Heart left ventricle (tissue), 16 donors: Measurements from ENCODE around the gene TEDC1. TPM values are rescaled to one million over a fixed set of nuclear protein-coding genes. Genes with fewer than 3 reads are reported as not detected.
A peak's percentile ranks its signal among the peaks of the same experiment; 100 is the strongest.

Experiments
- ATAC-seq, 4 donors: fragments of 200-7000 bp; cut with Tn5 transposase; one replicate each; pipeline ENCODE4 v1.9.1; 2020 to 2022; ENCODE audit warnings: moderate library complexity in 4 of 4, mild to moderate bottlenecking in 3 of 4, moderate number of reproducible peaks in 1 of 4
- DNase-seq, 5 donors: peaks; one replicate each; pipeline ENCODE4 v3.0.0-alpha.2; 2020
- H3K27ac ChIP-seq, 12 donors: fragments of 200-600 bp; sonication (generic) in 4 of 12; one replicate each; pipeline versions ENCODE4 v1.5.0 to v1.8.0; 2016 to 2022; ENCODE audit warnings: mild to moderate bottlenecking in 2 of 12
- H3K27me3 ChIP-seq, 9 donors: fragments of 200-600 bp; sonication (generic) in 2 of 9; one replicate each; pipeline versions ENCODE4 v1.5.1 to v1.8.0; 2016 to 2022; ENCODE audit warnings: mild to moderate bottlenecking in 3 of 9
- H3K36me3 ChIP-seq, 9 donors: fragments of 200-600 bp; sonication (generic) in 2 of 9; one replicate each; pipeline versions ENCODE4 v1.5.0 to v1.8.0; 2018 to 2022; ENCODE audit warnings: mild to moderate bottlenecking in 2 of 9
- H3K4me1 ChIP-seq, 12 donors: fragments of 200-600 bp; sonication (generic) in 4 of 12; one replicate each; pipeline versions ENCODE4 v1.5.0 to v1.8.0; 2016 to 2022; ENCODE audit warnings: mild to moderate bottlenecking in 3 of 12
- H3K4me3 ChIP-seq, 12 donors: fragments of 200-600 bp; sonication (generic) in 4 of 12; one replicate each; pipeline versions ENCODE4 v1.5.0 to v1.8.0; 2017 to 2022; ENCODE audit warnings: mild to moderate bottlenecking in 9 of 12, moderate library complexity in 4 of 12
- H3K9me3 ChIP-seq, 12 donors: fragments of 200-600 bp; sonication (generic) in 4 of 12; one replicate each; pipeline versions ENCODE4 v1.5.0 to v1.8.0; 2016 to 2022; ENCODE audit warnings: mild to moderate bottlenecking in 1 of 12
- CTCF ChIP-seq, 12 donors: fragments of 200-600 bp; sonication (generic) in 4 of 12; IDR thresholded peaks; one replicate each; pipeline versions ENCODE4 v1.5.0 to v1.8.0; 2018 to 2022; ENCODE audit warnings: antibody characterized with exemption in 12 of 12, mild to moderate bottlenecking in 5 of 12
- POLR2A ChIP-seq, 2 donors: fragments of 450-650 bp; IDR thresholded peaks; one replicate each; pipeline ENCODE4 v1.6.1; 2017; ENCODE audit warnings: antibody characterized with exemption in 2 of 2, mild to moderate bottlenecking in 2 of 2, moderate library complexity in 2 of 2
- WGBS, 4 donors: extraction: QIAGEN DNeasy Blood & Tissue Kit in 2 of 4; methylation state at CpG; one replicate each; pipeline versions ENCODE4 v1.1.5 to v1.1.7; 2013 to 2018; 5-methylcytosine and 5-hydroxymethylcytosine counted together
- intact Hi-C, 10 donors: fragments of 100-400 bp; cut with DNase I; formaldehyde crosslinking; loops; one replicate each; pipeline versions ENCODE4 v1.11.1 to v1.14.2; 2022
- polyA plus RNA-seq, 2 donors: library from polyadenylated mRNA; stranded (reverse); fragments of 200-250 nt; gene quantifications; one replicate each; pipeline ENCODE4 v1.2.3, GENCODE V29; 2013
- total RNA-seq, 9 donors: library from RNA; depleted of rRNA in 2 of 9; stranded (reverse); fragments of >200 nt in 2 of 9; fragmentation: NEBNext Ultra II Directional in 3 of 9; extraction: Animal tissue kit (Norgen Biotek cat#: 25700) in 3 of 9; gene quantifications; one replicate each; pipeline versions ENCODE4 v1.1.0 to v1.2.4, GENCODE V29; 2016 to 2023
- donor health status: ischemic (EF 13 %, LVEDD 7.1; RV severe dilation, severe dysfunction).
- donor health status: healthy with polysubstance abuse.
- donor health status: DM: no; HTN: yes; CAD: no.
- donor health status: DM: no; HTN: no; CAD: no.
- donor health status: ischemic (EF 25% LVEDD 6.9; RV normal size, moderate dysfunction).
- donor health status: ischemic (EF 25% LVEDD 5.7; RV mildly dilated, moderate dysfunction).
- donor health status: healthy.
- donor health status: DM: yes; HTN: yes; CAD: no.
- donor health status: ischemic (EF 35%, LVEDD 5.7; RV mildly dilated, moderate dysfunction).
- donor health status: nonischemic (EF 11% LVEDD 7.7; RV severe dilation, severe dysfunction).
- donor health status: DM: yes; HTN: yes; CAD: no.
- donor health status: PGD.
- donor health status: ischemic (EF 29% LVEDD 5.4; RV normal size, mild dysfunction).
- donor health status: nonischemic (EF 23%, LVEDD 6.1; RV moderate dilation, normal function).

TEDC1 gene
- total and polyA plus RNA-seq, 11 donors, result 0.94 to 12.4 (median 3.7) TPM

- WGBS, 4 donors, result 65 to 77% (median 70%) methylated on average over 10 to 20 of the region's 20 CpGs
- Histone ChIP-seq H3K36me3 (peaks cover 0 to 52% (median 29%) of the 10 kb centered on the region in 9 donors), H3K4me1 (peaks cover 0 to 85% (median 65%) of the 10 kb centered on the region in 12 donors), H3K4me3 (no peak overlapping the region), H3K9me3 (no peaks in the 10 kb centered on the region), H3K27me3 (no peaks in the 10 kb centered on the region), H3K27ac (peak overlapping the region; percentile 60 to 100 (median 96))
- intact Hi-C loops, result no loop called here
- TF ChIP-seq POLR2A (IDR thresholded peaks at IDR 0.05) (no peak), CTCF (IDR thresholded peaks at IDR 0.05) (no peak)
- ATAC-seq (no peak), DNase-seq (peak in 1 of 5 donors; percentile 37)
Measured at GRCh38 chr14:105467249-105467941, 23.7 kb upstream of the TEDC1 start.

DNA sequence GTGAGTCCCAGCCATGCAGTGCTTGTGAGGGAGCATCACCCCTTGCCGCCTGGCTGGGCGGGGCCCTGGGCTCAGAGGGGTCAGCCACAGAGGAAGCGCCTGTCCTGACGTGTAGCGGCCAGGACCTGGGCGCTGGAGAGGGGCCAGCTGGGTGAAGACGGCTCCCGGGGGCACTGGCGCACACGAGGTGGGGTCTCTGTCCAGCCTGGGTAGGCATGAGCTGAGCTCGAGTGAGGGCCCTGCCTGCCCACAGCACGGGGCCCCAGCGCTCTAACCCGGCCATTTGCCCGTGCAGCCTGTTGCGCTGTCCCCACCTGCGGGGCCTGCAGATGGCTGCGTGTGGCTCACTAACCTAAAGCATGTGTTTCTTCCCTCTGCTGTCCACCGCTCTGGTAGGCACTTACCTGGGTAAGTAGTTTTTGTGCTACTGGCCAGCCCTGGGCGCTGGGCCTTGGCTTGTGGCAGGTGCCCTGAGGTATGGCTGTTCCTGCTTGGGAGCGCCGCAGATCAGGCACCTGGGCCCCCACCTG, 23.0 kb upstream of the TEDC1 start:
- peak overlapping the region in 1 of 12 donors; percentile 7 for H3K4me3 ChIP-seq
- TF ChIP-seq CTCF (IDR thresholded peaks at IDR 0.05) (no peak), POLR2A (IDR thresholded peaks at IDR 0.05) (no peak)
- intact Hi-C loops, result no loop called here
- no peak for ATAC-seq
- H3K27me3 ChIP-seq, result no peaks in the 10 kb centered on the region
- no peaks in the 10 kb centered on the region for H3K9me3 ChIP-seq
- peak in 1 of 5 donors; percentile 29 for DNase-seq
- peaks cover 0 to 88% (median 70%) of the 10 kb centered on the region in 12 donors for H3K4me1 ChIP-seq
- peaks cover 0 to 47% (median 27%) of the 10 kb centered on the region in 9 donors for H3K36me3 ChIP-seq
- peak overlapping the region; percentile 60 to 100 (median 96) for H3K27ac ChIP-seq
- WGBS, 4 donors, result 75 to 81% (median 77%) methylated on average over 15 to 22 of the region's 22 CpGs

DNA sequence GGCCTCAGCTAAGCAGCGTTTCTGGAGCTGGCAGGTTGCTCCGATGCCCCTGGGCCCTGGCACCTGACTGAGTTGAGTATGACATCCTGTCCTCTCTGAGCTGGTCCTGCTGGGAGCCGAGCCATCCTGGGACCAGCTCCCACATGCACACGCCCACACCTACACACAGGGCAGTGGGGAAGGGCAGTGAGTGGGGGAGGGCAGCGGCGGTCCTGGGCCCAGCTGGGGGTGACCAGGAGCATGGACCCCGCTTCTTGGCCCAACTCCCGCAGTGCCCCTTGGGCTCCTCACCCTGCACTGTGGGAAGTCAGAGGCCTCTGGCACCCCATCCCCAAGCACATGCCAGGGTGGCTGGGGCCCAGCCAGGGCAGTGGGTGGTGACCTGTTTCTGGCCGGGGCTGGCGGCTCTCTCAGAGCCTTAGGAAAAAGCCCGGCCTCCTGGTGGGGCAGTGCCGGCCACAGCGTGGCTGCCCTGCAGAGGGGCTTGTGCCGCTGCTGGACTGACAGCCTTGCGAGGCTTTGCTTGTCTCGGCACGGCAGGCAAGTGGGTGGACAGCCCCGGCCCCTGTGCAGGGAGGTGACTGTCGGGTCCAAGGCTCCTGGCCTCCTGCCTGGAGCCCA, 22.3 kb upstream of the TEDC1 start:
- TF ChIP-seq CTCF (IDR thresholded peaks at IDR 0.05) (peak in 1 of 12 donors; percentile 7), POLR2A (IDR thresholded peaks at IDR 0.05) (no peak)
- ATAC-seq (peak; percentile 2 to 13 (median 8)), DNase-seq (peak in 4 of 5 donors; percentile 64 to 86 (median 77))
- Histone ChIP-seq H3K27me3 (peaks cover 0 to 4% (median 0%) of the 10 kb centered on the region in 9 donors), H3K4me3 (peak overlapping the region in 3 of 12 donors; percentile 1 to 33 (median 32)), H3K36me3 (peaks cover 0 to 39% (median 21%) of the 10 kb centered on the region in 9 donors), H3K4me1 (peaks cover 0 to 89% (median 74%) of the 10 kb centered on the region in 12 donors), H3K9me3 (no peaks in the 10 kb centered on the region), H3K27ac (peak overlapping the region; percentile 87 to 100 (median 97))
- WGBS, 4 donors, result 16 to 40% (median 36%) methylated on average over 11 to 19 of the region's 19 CpGs
- intact Hi-C loops, result no loop called here
